CD4-positive, alpha-beta T cell treated with Interleukin-10 for 1 hour (primary cell): ENCODE measurements around the gene PLAAT1.

ENCODE experiments used
- DNase-seq: peaks from one replicate; pipeline ENCODE4 v3.0.0-alpha.2; 2020

PLAAT1 gene

GRCh38 chr3:193261970-193262369, 20.9 kb downstream of the PLAAT1 start:
- no peak for DNase-seq

- DNase-seq: no peak
These were observed 21.7 kb downstream of the PLAAT1 start for GRCh38 chr3:193262707-193263106.

- DNase-seq: no peak
These were observed 28.5 kb downstream of the PLAAT1 start for GRCh38 chr3:193269343-193270028.

GRCh38 chr3:193270451-193270850, 29.4 kb downstream of the PLAAT1 start:
- DNase-seq: no peak

- DNase-seq: no peak
These were observed 30.2 kb downstream of the PLAAT1 start for GRCh38 chr3:193271101-193271840.

- no peak for DNase-seq
These were observed 51.4 kb downstream of the PLAAT1 start for GRCh38 chr3:193292386-193292785.

- no peak for DNase-seq
These were observed 55.0 kb downstream of the PLAAT1 start for GRCh38 chr3:193295985-193296384.

- DNase-seq: no peak
These were observed 56.4 kb downstream of the PLAAT1 start for GRCh38 chr3:193297421-193297820.

- no peak for DNase-seq
These were observed 60.4 kb downstream of the PLAAT1 start for GRCh38 chr3:193301433-193301832.

- no peak for DNase-seq
These were observed 64.3 kb downstream of the PLAAT1 start for GRCh38 chr3:193305356-193305755.

- DNase-seq: no peak
These were observed 70.1 kb downstream of the PLAAT1 start for GRCh38 chr3:193310914-193311723.

GRCh38 chr3:193313061-193313958, 72.3 kb downstream of the PLAAT1 start:
- DNase-seq: no peak

- DNase-seq: no peak
These were observed 73.1 kb downstream of the PLAAT1 start for GRCh38 chr3:193314161-193314560.

- no peak for DNase-seq
These were observed 76.8 kb downstream of the PLAAT1 start for GRCh38 chr3:193317682-193318300.
